HG03064 (cell line): Measurements from ENCODE around the gene ANAPC2.

Source experiments
- ATAC-seq: cut with Tn5 transposase; IDR thresholded peaks from one replicate; pipeline ENCODE4 v1.9.1; 2021; ENCODE audit warnings: low read depth; ENCODE audit not compliant: unreplicated experiment

The ANAPC2 gene

DNA sequence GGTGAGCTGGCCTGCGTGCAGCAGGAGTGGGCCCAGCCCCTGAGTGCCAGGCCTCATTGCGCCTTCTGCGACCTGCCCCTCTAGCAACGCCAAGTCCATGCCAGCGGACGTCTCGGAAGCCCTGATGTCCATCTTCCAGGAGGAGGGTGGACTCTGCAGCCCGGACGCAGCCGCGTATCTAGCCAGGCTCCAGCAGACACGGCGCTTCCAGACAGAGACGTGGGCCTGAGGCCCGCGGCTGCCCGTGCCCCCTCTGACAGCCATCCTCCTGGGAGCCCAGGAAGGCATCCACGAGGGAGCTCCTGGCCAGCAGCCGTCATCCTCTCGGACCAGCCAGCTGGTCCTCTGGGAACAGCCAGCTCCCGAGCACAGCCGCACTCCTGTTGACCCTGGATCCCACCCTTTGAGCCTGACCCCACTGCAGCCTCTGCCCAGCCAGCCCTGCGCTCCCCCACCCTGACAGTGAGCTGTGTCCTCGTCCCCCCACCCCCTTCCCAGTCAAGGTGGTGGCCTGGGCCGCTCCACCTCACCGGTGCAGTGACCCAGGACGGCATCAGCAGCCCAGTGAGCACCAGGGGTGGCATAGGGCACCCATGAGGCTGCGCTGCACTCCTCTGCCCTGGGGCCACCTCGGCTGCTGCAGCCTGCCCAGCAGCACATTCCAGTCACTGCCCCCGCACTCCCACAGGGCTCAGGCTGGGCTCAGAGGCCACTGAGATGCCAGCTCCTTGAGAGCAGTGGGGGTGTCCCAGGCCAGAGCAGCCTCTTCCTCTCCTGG, 28.0 kb upstream of the ANAPC2 start:
- ATAC-seq, result no peak

DNA sequence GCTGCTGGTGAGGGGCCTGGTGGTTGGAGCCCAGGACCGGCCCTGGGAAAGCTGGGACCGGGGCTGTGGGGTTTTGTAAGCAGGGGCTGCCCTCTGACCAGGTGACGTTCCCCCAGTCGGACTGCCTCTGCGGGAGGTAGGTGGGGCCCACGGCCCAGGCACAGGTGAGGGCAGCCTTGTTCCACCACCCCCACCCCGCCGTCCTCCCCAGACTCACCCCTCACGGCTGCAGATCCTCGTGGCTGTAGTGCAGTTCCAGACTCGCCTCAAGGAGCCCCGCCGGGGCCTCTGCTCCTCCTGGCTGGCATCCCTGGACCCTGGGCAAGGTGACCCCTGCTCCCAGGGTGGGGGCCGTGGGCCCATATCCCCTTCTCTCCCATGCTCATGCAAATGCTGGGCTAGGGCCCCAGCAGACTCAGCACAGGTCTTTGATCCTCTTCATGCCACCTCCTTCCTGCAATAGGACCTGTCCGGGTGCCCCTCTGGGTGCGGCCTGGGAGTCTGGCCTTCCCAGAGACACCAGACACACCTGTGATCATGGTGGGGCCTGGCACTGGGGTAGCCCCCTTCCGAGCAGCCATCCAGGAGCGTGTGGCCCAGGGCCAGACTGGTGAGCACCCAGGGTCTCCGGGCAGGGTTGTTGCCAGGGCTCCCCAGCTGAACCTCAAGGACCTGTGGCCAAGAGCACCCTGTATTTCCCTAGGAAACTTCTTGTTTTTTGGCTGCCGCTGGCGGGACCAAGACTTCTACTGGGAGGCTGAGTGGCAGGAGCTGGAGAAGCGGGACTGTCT, 27.0 kb upstream of the ANAPC2 start:
- ATAC-seq, result no peak

DNA sequence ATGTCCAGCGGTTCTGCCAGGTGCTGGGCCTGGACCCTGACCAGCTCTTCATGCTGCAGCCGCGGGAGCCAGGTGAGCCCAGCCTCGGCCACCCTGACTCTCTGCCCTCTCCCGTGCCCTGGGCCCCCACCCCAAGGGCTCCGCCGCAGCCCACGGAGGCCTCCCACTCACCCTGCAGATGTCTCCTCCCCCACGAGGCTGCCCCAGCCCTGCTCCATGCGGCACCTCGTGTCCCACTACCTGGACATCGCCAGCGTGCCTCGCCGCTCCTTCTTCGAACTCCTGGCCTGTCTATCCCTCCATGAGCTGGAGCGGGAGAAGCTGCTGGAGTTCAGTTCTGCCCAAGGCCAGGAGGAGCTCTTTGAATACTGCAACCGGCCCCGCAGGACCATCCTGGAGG, 26.3 kb upstream of the ANAPC2 start:
- no peak for ATAC-seq

DNA sequence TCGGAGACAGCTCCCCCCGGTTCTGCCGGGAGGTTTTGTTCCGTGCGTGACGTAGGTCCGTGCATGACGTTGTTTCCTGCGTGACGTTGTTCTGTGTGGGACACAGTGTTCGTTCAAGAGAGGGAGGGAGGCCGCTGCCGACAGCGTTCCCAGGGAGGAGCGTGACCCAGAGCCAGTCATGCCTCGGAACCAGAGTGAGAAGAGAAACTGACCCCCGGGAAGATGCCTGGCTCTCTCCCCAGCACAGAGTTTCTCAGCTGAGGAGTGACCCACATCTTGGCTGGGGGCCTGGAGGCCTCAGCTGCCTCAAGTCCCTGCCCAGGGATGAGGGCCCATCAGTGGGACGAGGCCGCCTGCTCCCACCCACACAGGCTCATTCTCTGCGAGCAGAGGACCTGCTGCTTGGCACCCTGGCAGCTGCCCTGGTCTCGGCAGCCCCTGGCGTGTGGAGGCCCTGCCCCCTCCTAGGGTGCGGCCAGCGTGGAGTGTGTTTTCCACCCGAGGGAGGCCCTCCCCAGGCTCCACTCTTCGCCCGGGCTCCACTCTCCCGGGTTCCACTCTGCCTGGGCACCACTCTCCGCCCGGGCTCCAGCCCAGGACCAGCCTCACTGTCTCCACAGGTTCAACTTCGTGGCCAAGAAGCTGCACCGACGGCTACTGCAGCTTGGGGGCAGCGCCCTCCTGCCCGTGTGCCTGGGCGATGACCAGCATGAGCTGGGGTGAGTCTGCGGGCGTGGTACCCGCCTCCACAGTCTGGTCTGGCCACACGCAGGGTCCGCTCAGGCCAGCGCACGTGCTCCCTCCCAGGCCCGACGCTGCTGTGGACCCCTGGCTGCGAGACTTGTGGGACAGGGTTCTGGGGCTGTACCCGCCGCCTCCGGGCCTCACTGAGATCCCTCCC, 25.1 kb upstream of the ANAPC2 start:
- ATAC-seq, result no peak

DNA sequence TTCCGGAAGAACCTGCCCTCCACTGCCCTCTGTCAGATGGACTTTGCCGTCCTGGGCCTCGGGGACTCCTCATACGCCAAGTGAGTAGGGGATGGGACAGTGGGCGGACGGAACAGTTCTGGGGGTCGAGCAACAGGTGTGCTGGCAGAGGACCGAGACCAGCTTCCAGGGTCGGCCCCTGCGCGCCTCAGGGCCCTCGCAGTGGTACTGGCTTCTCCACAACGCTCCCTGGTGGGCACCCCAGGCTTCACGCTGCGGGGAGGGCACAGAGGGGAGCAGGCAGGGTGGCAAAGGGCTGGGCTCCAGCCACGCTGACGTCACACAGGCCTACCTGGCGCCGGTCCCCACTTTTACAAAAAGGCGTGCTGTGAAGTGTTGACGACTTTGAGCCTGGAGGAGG, 24.2 kb upstream of the ANAPC2 start:
- ATAC-seq, result no peak

DNA sequence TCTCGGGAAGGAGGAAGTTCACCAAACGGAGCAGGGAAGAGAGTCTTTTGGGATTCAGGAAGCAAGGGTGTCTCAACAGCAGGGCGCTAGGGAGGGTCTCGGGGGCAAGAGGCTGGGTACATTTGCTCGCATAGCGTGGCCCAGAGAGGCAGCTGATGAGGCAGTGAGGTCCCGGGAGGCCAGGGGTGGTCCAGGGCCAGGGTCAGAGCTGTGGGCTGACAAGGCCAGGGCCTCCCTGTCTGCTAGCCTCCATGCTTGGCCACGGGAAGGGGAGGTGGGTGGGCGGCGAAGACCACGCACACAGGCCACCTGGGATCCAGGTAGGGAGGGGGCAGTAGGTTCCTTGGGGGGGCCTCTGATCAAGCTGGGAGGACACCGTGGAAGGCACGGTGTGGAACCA, 23.2 kb upstream of the ANAPC2 start:
- no peak for ATAC-seq

DNA sequence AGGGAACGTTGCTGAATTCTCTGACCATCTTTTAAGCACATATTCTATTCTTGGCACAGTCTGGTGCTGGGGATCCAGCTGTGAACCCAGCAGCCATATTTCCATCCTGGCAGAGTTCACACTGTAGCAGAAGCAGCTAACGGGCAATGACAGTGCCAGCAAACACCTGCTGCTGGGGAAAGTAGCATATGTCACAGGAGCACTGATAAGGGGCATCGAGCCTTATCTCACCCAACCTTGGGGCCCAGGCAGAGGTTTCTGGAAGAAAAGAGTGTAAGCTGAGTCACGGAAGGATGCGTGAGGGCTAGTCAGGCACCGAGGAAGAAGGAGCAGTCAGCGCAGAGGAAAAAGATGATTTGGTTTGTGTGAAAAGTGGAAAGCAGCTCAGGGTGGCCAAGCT, 18.2 kb upstream of the ANAPC2 start:
- ATAC-seq, result no peak

DNA sequence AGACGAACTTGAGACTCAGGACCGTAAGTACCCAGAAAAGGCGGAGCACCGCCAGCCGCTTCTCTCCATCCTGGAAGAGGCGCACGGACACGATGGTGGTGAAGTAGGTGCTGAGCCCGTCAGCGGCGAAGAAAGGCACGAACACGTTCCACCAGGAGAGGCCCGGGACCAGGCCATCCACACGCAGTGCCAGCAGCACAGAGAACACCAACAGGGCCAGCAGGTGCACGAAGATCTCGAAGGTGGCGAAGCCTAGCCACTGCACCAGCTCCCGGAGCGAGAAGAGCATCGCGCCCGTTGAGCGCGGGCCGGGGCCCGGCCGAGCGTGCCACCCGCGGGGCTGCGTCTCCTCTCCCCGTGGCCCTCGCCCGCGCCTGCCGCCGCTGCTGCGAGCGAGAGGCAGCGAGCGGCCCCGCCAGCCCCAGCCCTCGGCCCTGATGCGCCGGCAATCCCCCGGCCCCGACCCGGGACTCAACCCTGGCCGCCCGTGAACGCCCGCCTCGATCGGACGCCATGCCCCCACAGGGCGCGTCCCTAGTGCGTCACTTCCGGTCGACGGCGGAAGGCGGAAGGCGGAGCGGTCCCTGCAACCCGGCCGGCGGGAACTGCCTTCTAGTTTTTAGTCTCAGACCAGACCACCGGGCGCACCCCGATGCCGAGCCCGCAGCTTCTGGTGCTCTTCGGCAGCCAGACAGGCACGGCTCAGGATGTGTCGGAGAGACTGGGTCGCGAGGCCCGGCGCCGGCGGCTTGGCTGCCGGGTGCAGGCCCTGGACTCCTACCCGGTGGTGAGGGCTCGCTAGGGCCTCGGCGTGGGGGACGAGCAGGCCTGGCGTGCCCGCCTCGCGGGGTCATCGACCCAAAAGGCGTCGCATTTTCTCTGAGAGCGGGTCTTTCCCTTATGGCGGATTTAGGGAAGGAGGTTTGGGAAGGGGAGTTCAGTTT, 17.0 kb upstream of the ANAPC2 start, which contains the start of the genes NDOR1 and TMEM203:
TSS of gene NDOR1 (plus strand) at position 575 of the 944 bp plus-strand sequence. CDS start at position 653, 78 bp downstream.
TSS of gene TMEM203 (minus strand) at position 523 of the 944 bp plus-strand sequence. CDS start at position 289, 234 bp downstream.
- ATAC-seq, result no peak

DNA sequence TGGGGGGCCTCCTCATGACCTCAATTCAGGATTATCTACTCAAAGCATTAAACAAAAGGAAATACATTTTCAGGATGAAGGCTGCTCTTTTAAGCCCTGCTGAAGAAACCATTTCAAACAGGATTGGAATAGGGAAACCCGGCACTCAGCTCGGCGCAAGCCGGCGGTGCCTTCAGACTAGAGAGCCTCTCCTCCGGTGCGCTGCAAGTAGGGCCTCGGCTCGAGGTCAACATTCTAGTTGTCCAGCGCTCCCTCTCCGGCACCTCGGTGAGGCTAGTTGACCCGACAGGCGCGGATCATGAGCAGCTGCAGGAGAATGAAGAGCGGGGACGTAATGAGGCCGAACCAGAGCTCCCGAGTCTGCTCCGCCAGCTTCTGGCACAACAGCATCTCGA, 16.4 kb upstream of the ANAPC2 start:
- no peak for ATAC-seq

DNA sequence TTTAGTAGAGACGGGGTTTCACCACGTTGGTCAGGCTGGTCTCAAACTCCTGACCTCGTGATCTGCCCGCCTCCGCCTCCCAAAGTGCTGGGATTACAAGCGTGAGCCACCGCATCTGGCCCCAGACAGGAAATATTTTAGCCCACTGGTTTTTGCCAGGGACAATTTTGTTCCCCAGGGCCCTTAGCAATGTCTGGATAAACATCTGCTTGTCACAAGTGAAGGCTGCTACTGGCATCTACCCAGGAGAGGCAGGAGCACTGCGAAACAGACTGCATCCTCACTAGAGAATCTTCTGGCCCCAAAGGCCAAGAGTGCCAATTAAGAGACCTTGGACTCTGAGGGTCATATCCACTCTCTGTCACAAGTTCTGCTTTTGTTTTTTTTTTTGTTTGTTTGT, 14.6 kb upstream of the ANAPC2 start:
- no peak for ATAC-seq

DNA sequence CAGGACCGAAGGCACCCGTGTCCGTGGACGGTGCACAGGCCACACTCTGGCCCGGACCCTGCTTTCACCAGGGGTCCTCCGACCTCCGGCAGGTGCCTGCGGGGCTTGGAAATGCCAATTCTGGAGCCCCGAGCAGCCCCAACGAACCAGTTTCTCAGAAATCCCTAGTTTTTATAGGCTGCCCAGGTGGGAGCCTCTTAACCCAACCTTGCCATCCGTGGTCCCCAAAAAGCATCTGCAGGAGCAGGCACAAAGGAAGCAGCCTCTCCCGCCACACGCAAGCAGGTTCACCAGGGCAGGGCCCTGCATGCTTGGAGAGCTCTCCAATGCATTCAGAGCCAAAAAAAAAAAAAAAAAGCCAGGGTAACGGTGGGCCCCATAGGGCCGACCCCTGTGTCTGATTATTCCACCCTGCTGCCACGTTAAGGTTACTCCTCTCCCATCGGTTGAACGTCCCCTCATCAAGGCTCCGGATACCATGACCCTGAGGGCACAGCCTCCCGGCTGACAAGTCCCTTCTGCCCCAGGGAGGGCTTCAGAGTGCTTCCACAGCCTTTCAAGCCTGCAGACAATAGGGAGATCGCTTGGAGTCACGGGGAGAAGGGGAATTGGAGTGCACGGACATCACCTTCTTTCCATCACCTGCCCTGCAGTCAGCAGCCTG, 13.0 kb upstream of the ANAPC2 start:
- ATAC-seq, result no peak

DNA sequence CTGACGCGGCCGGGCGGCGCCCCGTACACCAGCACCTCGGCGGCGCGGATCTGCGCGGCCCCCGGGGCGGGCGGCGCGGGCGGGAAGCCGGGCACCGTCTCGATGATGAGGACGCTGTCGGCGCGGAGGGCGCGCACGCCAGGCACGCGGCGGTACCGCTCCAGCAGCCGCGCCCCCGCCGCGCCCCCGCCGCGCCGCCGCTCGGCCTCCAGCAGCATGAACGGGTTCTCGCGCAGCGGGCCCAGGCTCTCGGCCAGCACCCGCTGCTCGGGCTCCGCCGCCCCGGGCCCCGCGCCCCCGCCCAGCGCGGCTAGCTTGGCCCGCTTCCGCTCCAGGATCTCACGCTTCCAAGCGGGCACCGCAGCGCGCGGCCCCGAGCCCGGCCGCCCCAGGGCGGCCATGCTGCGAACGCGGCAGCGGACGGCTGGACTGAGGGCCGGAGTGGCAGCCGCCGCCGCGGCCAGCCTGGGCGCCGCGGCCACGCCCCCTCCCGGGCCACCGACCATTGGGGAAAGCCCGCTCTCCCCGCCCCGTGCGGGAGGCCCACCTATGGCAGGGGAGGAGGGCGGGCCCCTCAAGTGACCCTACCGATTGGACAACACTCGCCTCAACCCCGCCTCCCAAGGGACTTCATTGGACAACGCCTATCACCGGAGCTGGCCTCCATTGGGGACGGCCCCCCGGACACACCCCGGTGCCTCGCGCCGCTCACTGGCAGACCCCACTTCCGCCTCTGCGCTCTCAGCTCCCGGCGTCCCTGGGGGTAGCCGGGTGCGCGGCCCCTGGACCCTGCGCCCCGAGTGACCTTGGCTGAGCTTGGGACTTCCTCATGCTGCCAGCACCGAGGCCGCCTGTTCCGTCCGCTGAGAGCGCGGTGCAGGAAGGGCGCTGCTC, 12.2 kb upstream of the ANAPC2 start, which contains the start of gene TPRN:
TSS of gene TPRN (minus strand) at position 431 of the 894 bp plus-strand sequence. CDS start at position 401, 30 bp downstream.
- peak; percentile 84 for ATAC-seq

DNA sequence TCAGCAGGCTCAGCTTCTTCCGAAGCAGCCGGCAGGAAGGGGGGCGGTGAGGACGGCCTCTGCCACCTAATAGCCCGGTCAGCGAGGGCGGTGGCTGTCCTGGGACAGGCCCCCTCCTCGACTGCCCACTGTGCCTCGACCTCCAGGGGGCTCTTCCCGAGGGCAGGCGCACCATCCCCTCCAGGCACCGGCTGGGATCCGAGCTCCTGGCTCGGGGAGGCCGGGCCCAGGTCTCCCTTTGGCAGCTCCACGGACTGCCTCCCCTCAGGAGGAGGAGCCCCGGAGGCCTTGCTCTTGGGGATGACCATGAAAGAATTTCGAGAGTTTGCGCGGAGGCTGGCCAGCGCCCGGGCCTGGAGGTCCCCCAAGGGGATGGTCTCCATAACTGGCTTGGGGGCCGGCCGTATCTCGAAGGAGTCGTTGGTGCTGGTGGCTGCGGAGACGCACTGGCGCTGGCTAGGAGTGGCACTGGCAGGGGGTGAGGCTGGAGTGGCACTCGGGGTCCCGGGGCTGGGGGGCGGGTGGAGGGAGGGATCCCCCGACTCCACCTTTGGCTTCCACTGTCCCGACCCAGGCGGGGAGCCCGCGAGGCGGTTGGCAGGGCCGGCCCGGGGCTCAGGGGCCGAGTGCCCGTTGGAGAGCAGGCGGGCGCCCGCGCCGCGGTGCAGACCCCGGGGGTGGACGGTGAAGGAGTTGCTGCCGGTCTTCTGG, 11.2 kb upstream of the ANAPC2 start:
- no peak for ATAC-seq

DNA sequence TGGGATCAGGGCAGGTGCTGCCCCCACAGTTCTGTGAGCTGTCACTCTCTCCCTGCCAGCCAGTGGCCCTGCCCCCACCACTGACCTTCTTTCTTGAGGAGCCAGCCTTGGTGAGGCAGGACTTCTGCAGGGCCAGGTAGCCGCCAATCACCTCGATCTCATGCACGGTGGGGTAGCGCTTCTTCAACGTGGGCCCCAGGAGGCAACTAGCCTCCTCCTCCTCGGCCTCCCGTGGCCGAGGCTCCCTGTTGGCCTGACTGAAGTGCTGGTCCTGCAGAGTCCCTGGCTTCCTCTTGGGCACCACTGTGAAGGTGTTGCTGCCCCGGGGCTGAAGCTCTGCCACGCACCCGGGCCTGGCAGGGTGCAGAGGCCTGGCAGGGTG, 10.5 kb upstream of the ANAPC2 start:
- ATAC-seq, result no peak

DNA sequence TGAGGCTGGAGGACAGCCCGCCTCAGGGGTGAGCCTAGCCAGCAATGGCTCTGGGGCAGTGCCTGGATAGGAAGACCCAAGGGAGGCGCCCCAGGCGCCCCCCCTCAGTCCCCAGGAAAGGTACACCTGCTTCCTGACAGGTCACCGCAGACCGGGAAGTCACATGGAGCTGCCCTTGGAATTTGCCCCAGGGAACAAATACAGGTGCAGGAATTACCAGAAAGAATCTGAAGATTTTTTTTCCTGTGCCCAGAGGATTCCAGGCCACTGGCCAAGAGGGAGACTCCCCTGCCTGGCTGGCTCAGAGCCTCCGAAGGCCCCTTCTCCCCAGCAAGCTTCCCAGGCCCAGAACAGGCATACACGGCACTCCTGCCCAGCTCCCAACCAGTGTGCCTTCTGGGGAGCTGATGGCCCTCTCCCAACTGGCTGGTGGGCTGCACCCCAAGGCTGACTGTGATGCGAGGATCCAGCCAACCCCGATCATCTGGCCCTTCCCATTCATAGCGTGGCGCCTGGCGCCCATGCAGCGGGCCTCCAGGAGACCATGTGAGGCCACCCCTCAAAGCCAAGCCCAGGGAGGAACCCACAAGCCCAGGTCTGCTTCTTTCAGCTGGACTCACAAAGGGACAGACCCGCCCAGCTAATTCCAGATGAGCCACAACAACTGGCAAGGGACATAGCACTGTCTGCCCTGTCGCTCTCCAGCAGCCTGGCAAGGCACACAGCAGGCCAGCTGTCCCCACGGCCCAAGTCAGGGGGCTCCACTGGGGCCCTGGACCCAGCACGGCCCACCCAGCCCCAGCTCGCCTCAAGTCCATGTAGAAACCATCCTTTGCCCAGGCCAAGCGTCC, 9.9 kb upstream of the ANAPC2 start:
- ATAC-seq, result no peak

DNA sequence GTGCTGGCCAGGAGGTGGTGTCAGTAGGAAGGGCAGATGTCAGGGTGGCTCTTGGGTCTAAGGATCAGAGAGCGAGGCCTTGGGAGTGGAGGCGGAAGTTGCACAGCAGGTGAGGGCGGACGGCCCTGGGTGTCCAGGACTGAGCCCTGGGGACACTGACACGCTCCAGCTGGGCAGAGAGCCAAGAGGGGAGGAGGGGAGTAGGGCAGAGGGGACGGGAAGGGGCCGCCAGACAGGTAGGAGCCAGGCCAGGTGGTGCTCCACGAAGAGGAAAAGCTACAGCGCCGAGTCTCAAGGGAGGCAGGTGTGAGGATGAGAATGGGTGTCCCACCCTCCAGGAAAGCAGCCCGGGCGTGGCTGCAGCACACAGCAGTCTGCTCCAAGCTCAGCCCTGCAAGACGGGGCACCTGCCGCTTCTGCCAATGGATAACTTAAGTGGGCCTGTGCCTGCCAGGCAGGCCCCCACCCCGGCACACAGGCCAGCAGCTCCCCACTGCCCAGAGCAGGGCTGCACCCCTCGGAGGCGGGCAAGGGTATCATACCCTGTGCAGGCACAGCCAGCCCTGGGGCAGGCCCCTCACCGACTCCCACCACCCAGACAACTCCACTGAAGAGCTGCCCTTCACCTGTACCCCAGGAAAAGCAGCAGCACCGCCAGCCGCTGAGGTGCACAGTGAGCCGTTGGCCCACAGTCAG, 7.3 kb upstream of the ANAPC2 start:
- no peak for ATAC-seq
